Measurements from ENCODE around the gene CEBPG.

CEBPG gene

GRCh38 chr19:33405553-33406461 is 32.3 kb downstream of the CEBPG start:
- no peak for DNase-seq (ENCODE audit: low read depth in 2 of 2, low spot score in 1 of 2)

DNA sequence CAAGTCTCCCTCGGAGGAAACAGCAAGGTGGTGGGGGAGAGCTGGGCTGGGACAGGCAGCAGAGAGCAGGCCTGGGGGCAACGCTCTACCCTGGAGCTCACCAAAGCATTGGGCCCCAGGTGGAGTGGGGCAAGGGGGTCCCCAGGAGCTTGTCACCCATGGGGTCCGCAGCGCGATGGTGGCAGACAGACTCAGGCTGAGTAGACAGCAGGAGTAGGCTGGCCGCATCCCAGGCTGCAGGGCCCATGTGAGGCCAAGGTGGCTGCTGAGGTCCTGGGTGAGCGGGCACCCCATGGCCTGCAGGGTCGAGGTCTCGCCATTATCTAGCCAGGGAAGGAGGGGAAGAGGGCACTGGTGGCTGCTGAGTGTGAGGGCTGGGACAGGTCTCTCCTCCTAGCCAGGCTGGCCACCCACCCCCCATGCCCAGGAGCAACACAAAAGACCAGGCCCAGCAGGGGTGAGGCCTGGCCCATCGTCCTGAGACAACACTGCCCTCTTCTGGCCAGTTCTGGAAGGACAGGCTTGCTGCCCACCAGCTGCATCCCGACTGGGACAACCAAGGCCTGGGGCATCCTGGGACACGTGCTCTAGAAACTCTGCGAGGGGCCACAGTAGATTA is 33.1 kb downstream of the CEBPG start:
- DNase-seq (ENCODE audit: low read depth in 2 of 2, low spot score in 1 of 2), result peak; percentile 59 to 60

DNA sequence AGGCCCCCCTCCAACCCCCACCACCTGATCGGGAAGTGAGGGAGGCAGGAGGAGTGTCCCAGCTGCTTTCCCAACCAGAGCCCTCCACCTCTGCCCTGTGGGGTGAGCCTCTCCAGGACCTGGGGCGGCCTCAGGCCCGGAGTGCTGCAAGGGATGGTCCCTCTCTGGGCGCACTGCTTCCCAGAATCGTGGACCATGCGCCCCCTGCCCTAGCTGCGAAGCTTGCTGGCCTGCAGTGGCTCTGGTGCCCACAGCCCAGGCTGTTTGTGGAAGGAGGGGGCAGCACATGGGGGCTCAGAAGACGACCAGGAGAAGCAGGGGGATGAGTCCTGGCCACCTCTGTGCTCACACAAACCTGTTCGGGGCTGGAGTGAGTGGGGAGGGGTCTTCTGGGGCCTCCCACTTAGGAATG is 33.6 kb downstream of the CEBPG start:
- no peak for DNase-seq (ENCODE audit: low read depth in 2 of 2, low spot score in 1 of 2)

GRCh38 chr19:33407716-33408115 is 34.2 kb downstream of the CEBPG start:
- DNase-seq (ENCODE audit: low read depth in 2 of 2, low spot score in 1 of 2), result no peak

GRCh38 chr19:33408116-33408515 is 34.6 kb downstream of the CEBPG start:
- DNase-seq (ENCODE audit: low read depth in 2 of 2, low spot score in 1 of 2), result no peak

- DNase-seq (ENCODE audit: low read depth in 2 of 2, low spot score in 1 of 2), result no peak
These were observed 35.3 kb downstream of the CEBPG start for GRCh38 chr19:33408538-33409434.

- DNase-seq (ENCODE audit: low read depth in 2 of 2, low spot score in 1 of 2), result no peak
These were observed 36.6 kb downstream of the CEBPG start for GRCh38 chr19:33409906-33410685.

DNA sequence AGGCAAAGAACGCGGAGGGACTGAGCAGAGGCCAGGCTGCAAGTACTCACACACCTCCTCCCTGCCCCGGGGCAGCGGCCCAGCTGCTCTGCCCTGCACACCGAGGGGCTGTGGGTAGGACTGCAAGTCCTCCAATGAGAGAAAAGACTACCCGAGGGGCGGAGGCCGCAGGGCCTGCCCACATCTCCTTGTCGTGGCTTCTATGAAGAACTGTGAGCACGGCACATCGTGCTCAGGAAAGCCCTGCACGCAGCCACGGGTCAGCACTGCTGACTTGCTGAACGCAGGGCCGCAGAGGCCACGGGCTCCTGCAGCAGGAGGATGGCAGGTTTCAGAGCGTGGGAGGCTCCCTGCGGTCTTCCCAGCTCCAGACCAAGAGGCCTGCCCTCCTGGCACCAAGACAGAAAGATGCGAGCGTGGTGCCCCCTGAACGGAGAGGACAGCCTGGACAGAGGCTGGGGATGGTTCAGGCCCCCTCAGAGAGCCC is 37.4 kb downstream of the CEBPG start:
- no peak for DNase-seq (ENCODE audit: low read depth in 2 of 2, low spot score in 1 of 2)

GRCh38 chr19:33411621-33412180 is 38.2 kb downstream of the CEBPG start:
- DNase-seq (ENCODE audit: low read depth in 2 of 2, low spot score in 1 of 2), result no peak

GRCh38 chr19:33412601-33413425 is 39.3 kb downstream of the CEBPG start:
- no peak for DNase-seq (ENCODE audit: low read depth in 2 of 2, low spot score in 1 of 2)

DNA sequence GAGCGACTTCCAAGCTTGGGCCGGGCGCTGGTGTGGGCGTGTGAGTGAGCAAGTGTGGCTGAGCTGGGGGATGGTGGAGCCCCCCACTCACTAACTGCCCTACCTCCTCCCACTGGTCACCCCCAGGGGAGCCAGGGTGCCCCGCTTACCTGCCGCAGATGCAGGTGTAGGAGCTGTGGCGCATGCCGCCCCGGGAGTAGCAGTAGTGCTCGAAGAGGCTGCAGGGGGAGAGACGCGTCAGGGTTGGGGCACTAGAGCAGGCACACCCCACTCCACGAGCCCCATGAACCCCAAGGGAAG is 39.9 kb downstream of the CEBPG start:
- no peak for DNase-seq (ENCODE audit: low read depth in 2 of 2, low spot score in 1 of 2)

GRCh38 chr19:33413868-33414666 is 40.6 kb downstream of the CEBPG start:
- DNase-seq (ENCODE audit: low read depth in 2 of 2, low spot score in 1 of 2), result no peak

GRCh38 chr19:33414667-33415605 is 41.4 kb downstream of the CEBPG start:
- DNase-seq (ENCODE audit: low read depth in 2 of 2, low spot score in 1 of 2), result no peak

DNA sequence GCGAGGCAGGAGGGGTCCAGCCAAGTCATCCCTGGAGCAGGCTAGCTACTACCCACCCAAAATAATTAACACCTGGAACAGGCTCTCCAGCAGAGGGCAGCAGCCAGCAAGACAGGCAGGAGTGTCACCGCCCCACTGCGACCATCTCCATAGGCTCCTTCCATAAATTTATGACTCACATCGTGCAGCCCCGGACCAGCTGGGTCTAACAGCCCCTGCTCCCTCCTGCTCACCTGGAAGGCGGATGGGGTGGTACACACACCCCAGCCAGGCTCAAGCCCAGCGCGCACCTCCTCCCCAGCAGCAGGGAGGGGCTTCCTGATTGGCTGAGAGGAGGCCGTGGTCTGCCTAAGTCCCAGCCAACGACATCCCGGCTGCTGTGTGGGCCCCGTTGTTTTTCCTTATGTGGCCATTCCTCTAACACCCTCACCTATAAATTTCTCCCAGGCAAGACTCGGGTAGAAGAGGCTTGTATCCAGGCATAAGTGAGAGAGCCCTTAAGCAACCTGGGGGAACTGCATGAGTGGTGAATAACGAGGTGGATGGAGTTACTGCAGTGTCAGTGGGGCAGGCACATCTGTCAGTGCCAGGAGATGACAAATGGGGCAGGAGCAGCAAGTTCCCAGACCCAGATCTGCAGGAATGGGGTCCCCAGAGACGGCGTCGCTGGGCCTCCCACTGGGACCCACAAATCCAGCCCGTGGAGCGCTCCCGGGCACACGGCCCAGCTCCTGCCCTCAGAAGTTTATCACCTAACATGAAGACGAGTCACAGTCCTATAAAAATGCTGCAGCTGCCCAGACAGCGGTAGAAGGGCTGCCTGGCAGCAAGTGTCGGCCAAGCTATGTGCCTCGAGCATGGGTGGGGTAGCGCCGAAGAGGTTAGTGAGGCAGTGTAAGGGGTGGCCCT is 43.1 kb downstream of the CEBPG start:
- peak; percentile 18 to 41 for DNase-seq (ENCODE audit: low read depth in 2 of 2, low spot score in 1 of 2)

DNA sequence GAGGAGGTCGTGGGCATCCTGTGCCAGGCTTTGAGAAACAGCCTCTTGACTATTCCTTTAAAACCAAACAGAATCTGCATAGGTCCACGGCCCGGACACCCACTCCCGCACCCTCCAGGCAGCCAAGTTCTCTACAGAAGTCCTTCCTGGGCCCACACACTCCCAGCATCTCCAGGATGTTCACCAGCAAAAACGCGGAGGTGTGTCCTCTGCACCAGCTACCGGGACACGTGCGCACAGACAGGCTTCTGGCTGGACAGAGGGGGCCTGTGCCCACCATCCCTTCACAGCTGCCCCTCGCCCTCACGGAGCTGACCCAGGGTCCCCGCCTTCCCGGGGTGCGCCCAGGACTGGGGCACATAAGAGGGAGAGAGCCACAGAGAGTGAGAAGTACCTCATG is 44.2 kb downstream of the CEBPG start:
- no peak for DNase-seq (ENCODE audit: low read depth in 2 of 2, low spot score in 1 of 2)

- no peak for DNase-seq (ENCODE audit: low read depth in 2 of 2, low spot score in 1 of 2)
These were observed 45.0 kb downstream of the CEBPG start for GRCh38 chr19:33418461-33418860.
